NCI-H2107 (cell line): Measurements from ENCODE around the gene TRIM17.

Experiments used
- DNase-seq: peaks from one replicate; lab custom pipeline; 2025; lab: John Stamatoyannopoulos, UW

TRIM17 gene

DNA sequence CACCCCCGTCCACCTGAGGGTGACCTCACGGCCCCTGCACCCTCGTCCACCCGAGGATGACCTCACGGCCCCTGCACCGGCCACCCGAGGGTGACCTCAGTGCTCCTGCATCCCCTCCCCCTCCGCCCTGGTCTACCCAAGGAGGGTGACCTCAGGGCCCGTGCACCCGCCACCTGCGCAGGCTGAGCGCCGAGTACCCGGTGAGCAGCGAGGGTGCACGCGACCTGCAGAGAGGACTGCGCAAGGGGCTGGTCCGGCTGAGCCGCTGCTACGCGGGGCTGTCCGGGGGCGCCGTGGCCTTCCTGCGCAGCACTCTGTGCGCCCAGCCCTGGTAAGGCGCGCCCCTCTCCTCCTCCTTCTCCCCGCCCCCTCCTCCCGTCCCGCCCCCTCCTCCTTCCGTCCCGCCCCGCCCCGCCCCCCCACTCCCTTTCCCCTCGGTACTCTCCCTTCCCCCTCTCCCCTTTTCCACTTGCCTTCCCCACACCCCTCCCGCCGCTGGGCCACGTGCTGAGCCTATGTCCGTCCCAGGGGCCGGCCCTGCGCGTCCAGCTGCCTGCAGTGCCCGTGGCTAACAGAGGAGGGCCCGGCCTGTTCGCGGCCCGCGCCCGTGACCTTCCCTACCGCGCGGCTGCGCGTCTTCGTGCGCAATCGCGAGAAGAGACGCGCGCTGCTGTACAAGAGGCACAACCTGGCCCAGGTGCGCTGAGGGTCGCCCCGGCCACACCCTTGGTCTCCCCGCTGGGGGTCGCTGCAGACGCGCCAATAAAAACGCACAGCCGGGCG, 38.4 kb downstream of the TRIM17 start:
- peak; percentile 38 for DNase-seq

DNA sequence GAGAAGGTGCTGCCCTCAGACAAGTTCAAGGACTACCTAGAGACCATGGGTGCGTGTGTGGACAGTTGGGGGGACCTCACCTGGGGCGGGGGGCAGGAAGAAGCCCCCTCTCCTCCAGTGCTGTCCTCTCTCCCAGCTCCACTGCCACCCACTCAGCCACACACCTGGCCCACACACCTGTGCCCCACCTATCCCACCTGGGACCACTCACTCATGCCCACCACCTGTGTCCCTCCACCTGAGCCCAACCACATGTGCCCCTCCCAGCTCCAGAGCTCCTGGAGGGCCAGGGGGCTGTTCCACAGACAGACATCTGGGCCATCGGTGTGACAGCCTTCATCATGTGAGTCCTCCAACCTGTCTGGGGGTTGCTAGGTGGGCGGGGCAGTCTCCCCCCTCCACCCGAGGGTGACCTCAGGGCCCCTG, 39.0 kb downstream of the TRIM17 start:
- DNase-seq = no peak

DNA sequence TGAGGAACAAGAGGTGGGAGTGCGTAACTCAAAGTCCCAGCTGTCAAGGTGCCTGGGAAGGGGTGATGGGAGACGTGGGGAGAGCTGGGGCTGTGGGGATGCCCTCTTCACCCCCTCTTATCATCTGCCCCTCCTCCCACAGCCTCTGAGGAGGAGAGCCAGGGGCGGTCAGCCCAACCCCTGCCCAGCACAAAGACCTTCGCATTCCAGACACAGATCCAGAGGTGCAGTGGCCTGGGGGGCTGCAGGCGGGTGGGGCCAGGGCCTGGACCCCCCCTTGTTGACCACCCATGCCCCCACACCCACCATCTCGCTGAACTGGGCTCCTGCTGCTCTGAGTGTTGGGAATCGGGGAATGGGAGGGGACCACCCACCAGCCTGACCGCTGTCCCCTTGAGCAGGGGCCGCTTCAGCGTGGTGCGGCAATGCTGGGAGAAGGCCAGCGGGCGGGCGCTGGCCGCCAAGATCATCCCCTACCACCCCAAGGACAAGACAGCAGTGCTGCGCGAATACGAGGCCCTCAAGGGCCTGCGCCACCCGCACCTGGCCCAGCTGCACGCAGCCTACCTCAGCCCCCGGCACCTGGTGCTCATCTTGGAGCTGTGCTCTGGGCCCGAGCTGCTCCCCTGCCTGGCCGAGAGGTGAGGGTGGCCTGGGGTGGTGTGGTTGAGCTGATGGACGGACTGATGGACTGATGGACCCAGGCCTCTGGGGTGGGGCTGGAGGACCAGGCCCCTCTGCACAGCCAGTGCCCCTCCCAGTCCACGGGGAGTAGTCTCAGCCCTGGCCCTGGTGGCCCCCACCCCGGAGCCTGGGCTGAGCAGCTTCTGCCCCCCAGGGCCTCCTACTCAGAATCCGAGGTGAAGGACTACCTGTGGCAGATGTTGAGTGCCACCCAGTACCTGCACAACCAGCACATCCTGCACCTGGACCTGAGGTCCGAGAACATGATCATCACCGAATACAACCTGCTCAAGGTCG, 39.7 kb downstream of the TRIM17 start:
- no peak for DNase-seq

DNA sequence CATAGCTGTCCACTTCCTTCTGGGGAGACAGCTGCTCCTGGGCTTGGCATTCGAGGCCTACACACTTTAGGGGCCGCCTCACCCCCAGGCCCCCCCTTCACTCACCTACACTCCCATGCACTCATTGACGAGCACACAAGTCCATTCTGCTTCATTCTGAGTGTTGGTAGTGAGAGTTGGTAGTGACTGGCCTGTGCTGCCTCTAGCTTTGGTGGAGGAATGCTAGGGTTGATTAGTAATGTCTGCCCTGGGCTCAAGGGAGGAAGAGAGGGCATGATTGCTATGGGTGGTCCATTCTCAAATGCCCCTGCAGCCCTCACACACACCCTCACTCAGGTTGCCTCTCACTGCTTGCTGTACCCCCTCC, 40.4 kb downstream of the TRIM17 start:
- DNase-seq = no peak

DNA sequence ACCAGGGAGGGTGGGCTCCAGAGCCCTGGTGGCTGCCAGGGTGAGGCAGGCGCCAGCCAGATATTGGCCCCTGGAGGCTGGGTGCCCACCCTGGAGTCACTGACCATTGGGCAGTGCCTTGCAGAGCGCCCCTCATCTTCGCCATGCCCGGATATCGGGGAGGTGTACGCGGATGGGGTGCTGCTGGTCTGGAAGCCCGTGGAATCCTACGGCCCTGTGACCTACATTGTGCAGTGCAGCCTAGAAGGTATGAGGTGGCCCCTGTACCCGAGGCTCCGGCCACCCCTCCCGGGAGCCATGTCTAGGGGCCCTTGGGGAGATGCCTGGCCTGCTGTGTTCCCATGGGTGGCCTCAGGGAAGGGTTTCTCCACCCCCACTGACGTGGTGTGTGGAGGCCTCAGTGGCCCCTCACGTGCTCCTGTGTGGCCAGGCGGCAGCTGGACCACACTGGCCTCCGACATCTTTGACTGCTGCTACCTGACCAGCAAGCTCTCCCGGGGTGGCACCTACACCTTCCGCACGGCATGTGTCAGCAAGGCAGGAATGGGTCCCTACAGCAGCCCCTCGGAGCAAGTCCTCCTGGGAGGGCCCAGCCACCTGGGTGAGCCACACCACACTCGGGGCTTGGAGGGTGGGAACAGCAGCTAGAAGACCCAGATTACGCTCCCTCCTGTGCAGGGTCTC, 40.9 kb downstream of the TRIM17 start:
- no peak for DNase-seq

DNA sequence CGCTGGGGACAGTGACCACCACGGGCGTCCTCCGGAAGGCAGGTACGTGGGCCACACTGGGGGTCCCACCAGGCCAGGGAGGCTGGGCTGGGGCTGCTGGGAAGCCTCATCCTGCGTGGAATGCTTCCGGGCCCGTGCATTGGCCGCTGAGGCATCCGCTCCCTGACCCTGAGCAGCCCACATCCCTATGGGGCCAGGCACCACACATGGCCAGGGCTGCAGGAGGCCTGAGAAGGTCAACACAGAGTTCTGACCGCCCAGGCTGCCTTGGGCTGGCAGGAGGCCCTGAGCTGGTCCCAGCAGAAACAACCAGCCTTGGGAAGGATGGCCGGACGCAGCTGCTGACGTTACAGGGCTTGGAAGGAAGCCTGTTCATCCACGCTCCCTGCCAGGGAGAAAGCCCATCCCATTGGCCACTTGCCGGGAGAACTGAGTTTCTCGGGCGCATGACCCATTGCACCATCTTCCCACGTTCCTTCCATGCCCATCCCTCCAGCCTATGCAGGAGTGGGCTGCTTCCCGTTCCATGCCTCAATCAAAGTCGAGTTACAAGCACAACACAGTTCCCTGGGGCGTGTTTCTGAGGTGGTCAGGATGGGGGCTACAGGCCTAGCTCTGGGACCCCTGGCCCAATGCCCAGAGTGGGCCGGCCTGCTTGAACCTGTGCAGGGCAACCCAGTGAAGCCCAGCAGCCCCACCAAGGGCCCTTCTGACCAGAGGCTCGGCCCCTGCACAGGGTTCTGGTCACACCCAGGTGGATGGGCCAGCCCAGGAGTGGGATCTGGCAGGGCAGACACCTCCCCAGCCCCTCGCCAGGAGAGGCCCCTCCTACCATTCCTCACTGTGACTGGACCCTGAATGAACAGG, 41.7 kb downstream of the TRIM17 start:
- DNase-seq = no peak

DNA sequence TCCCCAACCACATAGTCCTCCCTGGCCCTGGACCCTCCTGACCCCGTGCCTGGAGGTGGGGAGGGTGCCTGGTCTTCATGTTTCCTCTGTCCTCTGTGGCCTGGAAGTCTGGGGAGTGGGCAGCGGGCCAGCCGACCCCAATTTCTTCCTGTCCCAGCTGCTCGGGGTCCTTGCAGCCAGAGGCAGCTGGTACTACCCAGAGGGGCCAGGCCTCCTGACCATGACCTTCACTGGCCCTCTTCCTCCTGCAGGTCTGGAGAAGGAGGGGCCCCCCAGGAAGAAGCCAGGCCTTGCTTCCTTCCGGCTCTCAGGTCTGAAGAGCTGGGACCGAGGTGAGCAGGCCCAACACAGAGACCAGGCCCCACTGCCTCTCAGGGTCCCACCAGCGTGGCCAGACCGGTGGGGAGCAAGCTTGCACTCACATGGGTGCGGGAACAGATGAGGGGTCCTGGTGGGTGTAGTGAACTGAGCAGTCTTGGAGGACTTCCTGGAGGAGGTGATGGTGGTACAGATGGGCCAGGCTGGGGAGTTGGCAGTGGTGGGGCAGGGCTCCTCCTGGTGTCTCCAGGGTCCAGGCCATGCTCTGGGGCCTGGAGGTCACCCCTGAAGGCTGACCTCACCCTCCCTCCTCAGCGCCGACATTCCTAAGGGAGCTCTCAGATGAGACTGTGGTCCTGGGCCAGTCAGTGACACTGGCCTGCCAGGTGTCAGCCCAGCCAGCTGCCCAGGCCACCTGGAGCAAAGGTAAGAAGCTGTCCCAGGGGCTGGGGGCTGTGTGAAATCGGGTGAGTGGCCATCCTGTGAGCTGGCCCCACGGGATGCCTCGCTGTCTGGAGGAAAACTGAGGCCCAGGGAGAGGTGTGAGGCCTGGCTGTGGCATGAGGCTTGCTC, 42.7 kb downstream of the TRIM17 start:
- DNase-seq = no peak

DNA sequence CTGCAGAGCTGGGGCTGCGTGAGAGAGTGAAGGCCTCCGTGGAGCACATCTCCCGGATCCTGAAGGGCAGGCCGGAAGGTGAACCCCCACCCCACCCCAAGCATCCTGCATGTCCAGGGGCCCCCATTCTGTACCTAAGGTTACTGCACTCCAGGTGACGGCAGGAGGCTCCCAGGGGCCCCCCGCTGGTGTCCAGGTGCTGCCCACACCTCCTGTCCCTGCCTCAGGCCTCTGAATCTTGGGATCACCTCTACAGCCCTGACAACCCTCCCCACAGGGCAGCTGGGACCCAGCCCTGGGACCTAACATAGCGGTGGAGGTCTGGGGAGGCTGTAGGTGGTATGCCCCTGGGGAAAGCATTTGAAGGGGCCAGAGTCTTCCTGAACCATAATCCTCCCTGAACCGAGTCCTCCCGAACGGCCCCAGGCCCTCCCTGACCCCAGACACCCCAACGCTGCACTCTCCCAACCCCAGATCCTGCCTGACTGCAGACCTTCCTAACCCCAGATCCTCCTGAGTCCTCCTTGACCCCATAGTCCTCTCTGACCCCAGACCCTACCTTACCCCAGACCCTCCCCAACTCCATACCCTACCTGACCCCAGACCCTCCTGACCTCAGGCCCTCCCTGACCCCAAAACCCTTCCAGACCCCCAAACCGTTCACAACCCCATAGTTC, 43.5 kb downstream of the TRIM17 start:
- DNase-seq = no peak

DNA sequence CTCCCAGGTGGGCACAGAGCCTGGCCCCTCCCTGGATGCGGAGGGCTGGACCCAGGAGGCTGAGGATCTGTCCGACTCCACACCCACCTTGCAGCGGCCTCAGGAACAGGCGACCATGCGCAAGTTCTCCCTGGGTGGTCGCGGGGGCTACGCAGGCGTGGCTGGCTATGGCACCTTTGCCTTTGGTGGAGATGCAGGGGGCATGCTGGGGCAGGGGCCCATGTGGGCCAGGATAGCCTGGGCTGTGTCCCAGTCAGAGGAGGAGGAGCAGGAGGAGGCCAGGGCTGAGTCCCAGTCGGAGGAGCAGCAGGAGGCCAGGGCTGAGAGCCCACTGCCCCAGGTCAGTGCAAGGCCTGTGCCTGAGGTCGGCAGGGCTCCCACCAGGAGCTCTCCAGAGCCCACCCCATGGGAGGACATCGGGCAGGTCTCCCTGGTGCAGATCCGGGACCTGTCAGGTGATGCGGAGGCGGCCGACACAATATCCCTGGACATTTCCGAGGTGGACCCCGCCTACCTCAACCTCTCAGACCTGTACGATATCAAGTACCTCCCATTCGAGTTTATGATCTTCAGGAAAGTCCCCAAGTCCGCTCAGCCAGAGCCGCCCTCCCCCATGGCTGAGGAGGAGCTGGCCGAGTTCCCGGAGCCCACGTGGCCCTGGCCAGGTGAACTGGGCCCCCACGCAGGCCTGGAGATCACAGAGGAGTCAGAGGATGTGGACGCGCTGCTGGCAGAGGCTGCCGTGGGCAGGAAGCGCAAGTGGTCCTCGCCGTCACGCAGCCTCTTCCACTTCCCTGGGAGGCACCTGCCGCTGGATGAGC, 44.3 kb downstream of the TRIM17 start:
- DNase-seq = no peak

DNA sequence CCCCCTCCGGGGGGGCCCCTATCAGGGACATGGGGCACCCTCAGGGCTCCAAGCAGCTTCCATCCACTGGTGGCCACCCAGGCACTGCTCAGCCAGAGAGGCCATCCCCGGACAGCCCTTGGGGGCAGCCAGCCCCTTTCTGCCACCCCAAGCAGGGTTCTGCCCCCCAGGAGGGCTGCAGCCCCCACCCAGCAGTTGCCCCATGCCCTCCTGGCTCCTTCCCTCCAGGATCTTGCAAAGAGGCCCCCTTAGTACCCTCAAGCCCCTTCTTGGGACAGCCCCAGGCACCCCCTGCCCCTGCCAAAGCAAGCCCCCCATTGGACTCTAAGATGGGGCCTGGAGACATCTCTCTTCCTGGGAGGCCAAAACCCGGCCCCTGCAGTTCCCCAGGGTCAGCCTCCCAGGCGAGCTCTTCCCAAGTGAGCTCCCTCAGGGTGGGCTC, 44.9 kb downstream of the TRIM17 start:
- DNase-seq = no peak

DNA sequence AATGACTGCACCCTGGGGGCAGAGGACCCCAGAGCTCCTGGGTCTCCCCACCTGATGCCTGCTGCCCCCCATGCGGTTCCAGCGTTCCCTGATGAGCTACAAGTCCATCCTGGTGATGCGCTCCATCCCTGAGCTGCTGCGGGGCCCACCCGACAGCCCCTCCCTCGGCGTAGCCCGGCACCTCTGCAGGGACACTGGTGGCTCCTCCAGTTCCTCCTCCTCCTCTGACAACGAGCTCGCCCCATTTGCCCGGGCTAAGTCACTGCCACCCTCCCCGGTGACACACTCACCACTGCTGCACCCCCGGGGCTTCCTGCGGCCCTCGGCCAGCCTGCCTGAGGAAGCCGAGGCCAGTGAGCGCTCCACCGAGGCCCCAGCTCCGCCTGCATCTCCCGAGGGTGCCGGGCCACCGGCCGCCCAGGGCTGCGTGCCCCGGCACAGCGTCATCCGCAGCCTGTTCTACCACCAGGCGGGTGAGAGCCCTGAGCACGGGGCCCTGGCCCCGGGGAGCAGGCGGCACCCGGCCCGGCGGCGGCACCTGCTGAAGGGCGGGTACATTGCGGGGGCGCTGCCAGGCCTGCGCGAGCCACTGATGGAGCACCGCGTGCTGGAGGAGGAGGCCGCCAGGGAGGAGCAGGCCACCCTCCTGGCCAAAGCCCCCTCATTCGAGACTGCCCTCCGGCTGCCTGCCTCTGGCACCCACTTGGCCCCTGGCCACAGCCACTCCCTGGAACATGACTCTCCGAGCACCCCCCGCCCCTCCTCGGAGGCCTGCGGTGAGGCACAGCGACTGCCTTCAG, 45.5 kb downstream of the TRIM17 start:
- DNase-seq = peak; percentile 35

DNA sequence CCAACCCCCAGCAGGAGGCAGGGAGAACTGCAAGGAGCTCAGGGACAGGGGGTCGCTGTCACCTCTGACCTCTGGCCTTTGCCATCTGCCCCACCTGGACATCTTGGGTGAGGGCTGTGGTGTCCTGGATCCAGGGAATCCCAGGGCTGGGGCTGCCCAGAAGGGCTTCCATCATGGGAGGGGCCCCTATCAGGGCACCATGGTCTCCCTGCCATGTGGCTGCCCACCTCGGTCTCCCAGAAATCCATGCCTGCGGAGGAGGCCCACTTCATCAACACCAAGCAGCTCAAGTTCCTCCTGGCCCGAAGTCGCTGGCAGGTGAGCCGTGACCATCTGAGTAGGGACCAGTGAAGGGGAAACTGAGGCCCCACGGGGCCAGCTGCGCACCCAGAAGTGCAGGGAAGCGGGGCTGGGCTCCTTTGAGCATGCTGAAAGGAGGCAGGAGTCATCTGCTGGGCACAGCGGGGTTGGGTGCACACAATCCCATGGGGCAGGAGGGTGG, 46.2 kb downstream of the TRIM17 start:
- no peak for DNase-seq

DNA sequence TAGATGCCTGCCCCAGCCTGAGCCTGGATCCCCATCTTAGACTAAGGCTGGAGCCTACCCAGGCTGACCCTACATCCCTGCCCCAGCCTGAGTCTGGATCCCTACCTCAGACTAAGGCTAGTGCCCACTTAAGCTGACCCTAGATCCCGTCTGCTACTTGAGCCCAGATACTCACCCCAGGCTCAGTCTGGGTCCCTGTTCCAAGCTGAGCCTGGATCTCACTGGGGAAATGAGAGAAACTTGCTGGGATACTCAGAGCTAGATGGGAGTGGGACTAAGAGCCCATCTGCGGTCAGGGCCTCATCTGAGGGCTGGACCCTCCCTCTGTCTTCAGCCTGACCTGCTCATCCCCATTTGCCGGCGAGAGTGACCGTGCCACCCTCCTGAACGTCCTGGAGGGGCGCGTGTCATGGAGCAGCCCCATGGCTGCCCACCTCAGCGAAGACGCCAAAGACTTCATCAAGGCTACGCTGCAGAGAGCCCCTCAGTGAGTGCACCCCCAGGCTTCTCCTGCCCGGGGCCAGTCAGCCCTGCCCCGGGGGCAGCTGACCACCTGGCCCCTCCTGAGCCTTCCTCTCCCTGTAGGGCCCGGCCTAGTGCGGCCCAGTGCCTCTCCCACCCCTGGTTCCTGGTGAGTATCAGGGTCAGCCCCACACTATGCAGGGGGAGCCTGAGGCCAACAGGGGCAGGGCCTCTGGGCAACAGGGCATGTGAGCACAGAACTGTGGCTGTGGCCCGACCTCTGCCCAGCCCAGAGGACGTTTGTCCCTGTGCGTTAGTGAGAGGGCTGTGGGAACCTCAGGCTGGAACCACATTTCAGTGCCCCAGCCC, 46.8 kb downstream of the TRIM17 start:
- no peak for DNase-seq

DNA sequence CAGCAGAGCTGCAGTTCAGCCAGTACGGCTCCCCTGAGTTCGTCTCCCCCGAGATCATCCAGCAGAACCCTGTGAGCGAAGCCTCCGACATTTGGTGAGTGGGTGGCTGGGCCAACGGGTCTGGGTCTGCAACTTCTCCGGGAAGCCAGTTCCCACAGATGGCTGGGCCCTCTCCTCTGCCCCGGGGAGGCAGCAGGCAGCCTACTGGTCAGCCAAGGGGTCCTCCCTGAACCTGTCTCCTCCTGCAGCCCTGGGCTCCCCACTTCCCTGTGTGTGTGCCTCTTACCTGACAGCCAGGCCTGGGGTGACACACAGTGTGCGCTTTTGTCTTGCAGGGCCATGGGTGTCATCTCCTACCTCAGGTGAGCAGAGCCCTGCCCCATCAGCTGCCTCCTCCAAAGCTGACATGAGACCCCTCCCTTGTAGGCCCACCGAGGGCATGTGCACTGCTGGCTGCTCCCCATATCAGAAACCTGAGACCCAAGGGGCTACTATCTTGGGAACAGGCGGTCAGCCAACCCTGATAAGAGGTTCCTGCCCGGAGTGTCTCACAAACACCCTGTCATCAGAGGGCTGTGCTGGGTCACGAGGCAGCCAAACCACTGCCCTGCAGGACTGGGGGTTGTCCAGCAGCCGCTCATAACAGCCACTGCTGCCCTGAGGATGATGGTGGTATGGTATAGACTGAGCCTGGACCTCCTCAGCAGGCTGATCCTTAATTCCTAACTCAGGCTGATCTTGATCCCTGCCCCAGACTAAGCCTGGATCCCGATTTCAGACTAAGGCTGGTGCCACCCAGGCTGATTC, 47.7 kb downstream of the TRIM17 start:
- DNase-seq = no peak

DNA sequence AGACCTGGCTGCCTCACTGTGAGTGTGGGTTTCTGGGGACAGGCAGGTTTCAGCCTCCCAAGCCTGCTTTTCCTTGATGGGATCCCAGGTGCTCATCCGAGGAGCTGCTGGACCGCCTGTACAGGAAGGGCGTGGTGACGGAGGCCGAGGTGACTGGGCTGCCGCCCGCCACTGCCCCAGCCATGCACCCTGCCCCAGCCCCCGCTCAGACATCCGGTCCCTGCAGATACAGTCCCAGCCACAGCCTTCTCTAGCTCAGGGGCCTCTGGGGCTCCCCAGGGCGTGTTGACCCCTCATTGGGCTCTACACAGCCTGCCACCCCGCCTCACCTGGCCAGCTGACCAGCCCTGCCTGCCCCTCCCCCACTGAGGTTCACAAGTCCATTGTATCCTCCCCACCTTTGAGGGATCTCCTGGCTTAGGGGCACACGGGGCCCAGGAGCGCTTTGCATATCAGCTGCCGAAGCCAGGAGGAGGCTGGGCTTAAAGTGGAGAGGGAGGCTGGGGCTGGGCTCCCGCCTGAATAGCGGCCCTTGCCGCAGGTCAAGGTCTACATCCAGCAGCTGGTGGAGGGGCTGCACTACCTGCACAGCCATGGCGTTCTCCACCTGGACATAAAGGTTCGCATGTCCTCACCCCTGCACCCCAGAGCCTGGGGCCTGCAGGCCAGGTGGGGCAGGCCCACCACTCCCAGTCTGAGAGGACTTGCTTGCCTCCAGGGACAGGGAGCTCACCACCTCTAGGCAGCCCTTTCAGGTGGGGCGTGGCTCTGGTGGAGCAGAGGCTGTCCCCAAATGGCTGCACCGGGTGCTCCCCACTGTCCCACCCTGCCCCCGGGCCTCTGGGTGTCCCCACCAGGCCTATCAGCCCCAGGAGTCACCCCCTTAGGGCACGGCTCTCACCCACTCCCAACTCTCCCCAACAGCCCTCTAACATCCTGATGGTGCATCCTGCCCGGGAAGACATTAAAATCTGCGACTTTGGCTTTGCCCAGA, 48.6 kb downstream of the TRIM17 start:
- no peak for DNase-seq
